ENCODE results near the gene GDPD4. TPM values are rescaled to one million over a fixed set of nuclear protein-coding genes. Genes with fewer than 3 reads are reported as not detected.

Gene GDPD4
- total RNA-seq, 1 experiment from 2014 or later = not detected

DNA sequence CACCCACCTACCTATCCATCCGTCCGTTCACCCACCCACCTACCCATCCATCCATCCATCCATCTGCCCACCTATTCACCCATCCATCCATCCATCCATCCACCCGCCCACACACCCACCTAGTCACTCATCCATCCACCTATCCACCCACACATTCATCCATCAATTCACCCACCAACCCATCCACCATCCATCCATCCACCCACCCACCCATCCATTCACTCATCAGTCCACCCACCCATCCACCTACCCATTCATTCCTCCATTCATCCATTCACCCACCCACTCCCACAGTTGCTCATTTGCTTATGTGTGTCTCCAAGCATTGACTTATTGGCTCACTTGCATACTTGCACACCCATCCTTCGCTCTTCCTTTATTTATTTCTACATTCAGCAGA, 123.3 kb downstream of the GDPD4 start:
- DNase-seq = no peak
- Histone ChIP-seq H3K27me3 (ENCODE audit: control insufficient read depth, insufficient read depth, low read length) (no peaks in the 10 kb centered on the region), H3K4me3 (ENCODE audit: insufficient read depth, low read depth, low read length) (no peak overlapping the region)

DNA sequence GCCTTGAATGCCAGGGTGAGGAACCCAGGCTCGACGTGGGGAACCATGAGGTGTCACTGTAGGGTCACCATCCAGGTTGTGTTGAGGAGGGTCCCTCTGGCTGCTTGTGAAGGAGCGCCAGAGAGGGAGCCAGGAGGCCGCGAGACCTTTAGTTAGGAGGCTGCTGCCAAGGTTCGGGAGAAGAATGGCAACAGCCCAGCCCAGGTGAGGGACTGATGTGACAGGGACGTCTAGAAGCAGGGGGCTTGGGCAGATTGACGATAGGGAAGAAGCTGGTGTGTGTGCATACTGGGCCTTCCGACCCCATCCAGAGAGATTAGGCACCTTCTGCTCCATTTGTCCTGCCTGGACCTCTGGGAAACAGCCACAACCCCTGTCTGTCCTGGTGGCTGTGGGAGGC, 124.5 kb downstream of the GDPD4 start:
- Histone ChIP-seq H3K36me3 (replicated peaks; ENCODE audit: control insufficient read depth, insufficient read depth, low read length) (no peaks in the 10 kb centered on the region), H3K27me3 (ENCODE audit: control insufficient read depth, insufficient read depth, low read length) (no peaks in the 10 kb centered on the region), H3K4me3 (ENCODE audit: insufficient read depth, low read depth, low read length) (no peak overlapping the region)
- no peak for DNase-seq

More for the DNA sequence above, 123.3 kb downstream of the GDPD4 start:
- H3K36me3 ChIP-seq (replicated peaks; ENCODE audit: control insufficient read depth, insufficient read depth, low read length) = no peaks in the 10 kb centered on the region

DNA sequence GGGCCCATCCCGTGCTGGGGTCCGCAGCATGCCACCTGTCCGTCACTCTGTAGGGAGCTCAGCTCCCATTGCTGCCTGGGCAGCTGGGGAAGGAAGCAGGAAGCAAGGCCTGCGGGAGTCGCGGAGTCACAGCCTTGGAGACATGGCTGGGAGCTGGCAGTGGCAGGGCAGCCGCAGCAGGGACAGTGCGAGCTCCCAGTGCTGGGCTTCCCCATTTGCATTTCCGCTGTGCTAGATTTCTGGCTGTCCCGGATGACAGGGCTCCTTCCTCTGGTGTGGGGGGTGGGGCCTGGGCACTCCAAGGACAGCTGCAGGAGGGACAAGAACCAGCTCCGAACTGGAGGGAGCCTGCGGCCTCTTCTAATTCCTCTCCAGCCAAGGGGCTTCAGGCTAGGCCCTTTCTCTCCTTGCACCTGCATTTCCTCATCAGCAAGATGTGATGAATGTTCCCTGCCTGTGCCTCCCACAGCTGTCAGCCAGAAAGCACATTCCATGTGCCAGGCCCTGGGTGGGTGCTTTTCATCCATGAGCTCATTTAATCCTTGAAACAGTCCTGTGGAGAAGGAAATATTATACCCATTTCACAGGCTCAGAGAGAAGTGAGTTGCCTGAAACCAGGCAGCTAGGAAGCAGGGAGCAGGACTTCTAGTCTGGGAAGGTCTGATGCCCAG, 125.5 kb downstream of the GDPD4 start:
- H3K27me3 ChIP-seq (ENCODE audit: control insufficient read depth, insufficient read depth, low read length) = no peaks in the 10 kb centered on the region
- no peak overlapping the region for H3K4me3 ChIP-seq (ENCODE audit: insufficient read depth, low read depth, low read length)
- DNase-seq = peak; percentile 90
- no peaks in the 10 kb centered on the region for H3K36me3 ChIP-seq (replicated peaks; ENCODE audit: control insufficient read depth, insufficient read depth, low read length)

DNA sequence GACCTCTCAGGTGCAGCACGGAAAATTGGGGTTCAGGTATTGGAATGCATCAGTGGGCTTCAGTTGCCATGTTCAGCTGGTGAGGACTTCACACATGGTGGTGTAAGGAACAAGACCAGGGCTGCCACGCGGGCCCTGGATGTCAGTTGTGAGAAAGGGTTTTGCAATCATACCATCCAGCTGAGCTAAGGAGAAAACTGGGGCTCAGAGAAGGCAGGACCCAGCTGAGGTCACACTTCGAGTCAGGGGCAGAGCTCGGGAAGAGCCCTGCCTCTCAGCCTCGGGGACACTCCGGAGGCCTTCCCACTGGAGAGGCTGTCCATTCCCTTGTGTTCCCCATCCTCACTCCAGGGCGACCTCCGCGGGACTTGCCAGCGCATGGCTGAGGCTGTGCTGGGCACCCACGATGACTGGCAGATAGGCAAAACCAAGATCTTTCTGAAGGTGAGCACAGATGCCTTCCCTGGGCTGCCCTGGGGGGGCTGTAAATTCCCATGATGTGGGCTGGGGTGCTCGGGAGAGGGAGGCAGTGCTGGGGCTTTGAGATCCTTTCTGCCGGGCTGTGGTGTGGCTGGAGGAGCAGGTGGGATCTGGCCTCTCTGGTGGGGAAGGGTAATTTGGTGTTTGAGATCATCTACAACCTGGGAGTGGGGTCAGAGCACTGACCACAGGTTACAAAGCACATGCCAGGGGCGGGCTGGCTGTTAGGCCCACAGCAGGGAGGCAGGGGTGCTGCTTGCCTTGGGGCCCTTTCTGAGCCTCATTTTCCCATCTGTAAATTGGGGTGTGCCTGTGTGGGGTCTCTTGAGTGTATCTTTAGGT, 126.3 kb downstream of the GDPD4 start:
- Histone ChIP-seq H3K27me3 (ENCODE audit: control insufficient read depth, insufficient read depth, low read length) (no peaks in the 10 kb centered on the region), H3K4me3 (ENCODE audit: insufficient read depth, low read depth, low read length) (no peak overlapping the region), H3K36me3 (replicated peaks; ENCODE audit: control insufficient read depth, insufficient read depth, low read length) (no peaks in the 10 kb centered on the region)
- peak; percentile 75 for DNase-seq

DNA sequence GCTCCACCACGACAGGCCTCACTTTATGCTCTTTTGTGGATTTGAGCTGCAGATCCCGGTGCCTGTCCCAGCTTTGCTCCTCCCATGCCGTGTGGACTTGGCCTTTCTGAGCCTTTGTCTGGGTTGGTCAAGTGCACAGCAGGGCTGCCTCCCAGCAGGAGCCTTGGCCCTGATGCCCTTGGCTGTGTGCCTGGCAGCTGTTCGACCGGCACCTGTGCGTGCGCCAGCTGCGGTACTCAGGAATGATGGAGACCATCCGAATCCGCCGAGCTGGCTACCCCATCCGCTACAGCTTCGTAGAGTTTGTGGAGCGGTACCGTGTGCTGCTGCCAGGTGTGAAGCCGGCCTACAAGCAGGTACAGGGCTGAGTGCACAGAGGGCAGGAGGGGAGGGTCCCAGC, 126.9 kb downstream of the GDPD4 start:
- Histone ChIP-seq H3K36me3 (replicated peaks; ENCODE audit: control insufficient read depth, insufficient read depth, low read length) (no peaks in the 10 kb centered on the region), H3K4me3 (ENCODE audit: insufficient read depth, low read depth, low read length) (no peak overlapping the region), H3K27me3 (ENCODE audit: control insufficient read depth, insufficient read depth, low read length) (no peaks in the 10 kb centered on the region)
- no peak for DNase-seq

DNA sequence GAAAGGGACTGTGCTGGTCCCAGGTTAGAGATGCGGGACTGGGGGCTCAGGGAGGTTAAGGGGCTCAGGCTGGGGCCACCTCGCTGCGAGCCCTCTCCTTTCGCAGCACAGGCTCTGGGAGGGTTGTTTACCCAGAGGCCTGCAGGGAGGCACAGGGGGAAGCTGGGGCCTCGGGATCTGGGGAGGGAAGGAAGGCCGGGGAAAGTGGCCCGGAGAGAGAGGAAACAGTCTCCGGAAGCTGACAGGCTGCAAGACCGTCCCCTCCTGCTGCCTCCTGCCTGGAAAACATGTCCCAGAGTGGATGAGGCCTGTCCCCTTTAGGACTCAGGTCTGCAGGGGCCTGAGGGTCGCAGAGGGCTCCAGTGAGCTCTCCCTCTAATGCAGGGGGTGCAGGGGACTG, 128.0 kb downstream of the GDPD4 start:
- Histone ChIP-seq H3K27me3 (ENCODE audit: control insufficient read depth, insufficient read depth, low read length) (no peaks in the 10 kb centered on the region), H3K4me3 (ENCODE audit: insufficient read depth, low read depth, low read length) (no peak overlapping the region), H3K36me3 (replicated peaks; ENCODE audit: control insufficient read depth, insufficient read depth, low read length) (no peaks in the 10 kb centered on the region)
- DNase-seq = no peak

DNA sequence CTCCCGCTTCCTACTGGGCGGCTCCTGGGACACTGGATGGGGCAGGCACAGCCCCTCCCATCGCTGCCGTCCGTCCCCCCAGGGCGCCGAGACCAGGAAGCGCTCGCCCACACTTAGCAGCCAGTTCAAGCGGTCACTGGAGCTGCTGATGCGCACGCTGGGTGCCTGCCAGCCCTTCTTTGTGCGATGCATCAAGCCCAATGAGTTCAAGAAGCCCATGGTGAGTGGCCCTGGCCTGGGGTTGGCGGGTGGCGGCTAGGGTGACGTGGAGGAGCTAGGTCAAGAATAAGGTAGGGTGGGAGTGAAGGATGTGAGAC, 128.9 kb downstream of the GDPD4 start:
- H3K27me3 ChIP-seq (ENCODE audit: control insufficient read depth, insufficient read depth, low read length) = no peaks in the 10 kb centered on the region
- DNase-seq = no peak

DNA sequence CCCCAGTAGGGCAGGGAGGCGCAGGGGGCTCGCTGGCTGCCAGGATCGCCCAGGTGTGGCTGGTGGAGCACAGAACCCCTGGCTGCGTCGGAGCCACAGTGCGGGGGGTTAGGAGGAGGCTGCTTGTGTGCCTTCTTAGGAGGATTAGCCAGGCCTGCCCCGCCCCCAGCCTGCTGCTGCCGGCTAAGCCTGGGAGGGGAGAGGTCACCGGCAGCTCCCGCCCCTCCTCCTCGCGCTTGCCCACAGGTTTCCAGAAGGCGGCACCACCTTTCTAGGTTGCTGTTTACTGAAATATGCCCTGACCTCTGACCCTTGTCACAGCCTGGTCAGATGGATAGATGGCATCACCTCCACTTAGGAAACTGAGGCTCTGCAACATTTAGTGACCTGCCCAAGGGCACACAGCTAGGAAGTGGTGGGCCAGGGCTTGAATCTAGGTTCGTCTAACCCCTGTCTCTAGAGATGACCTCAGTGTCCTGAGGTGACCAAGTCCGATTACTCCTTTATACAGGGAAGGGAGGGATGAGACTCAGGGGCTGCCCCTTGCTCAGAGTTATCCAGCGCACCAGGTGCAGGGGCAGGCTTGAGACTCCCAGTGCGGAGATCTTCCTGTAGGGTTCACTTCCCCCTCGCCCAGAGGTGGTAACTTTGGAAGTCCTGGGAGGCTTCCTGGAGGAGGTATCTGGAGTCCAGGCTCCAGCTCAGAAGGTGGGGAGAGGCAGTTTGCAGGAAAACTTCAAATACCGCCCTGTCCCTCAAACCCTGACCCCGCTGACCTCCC, 129.4 kb downstream of the GDPD4 start:
- H3K4me3 ChIP-seq (ENCODE audit: insufficient read depth, low read depth, low read length) = no peak overlapping the region
- DNase-seq = peak; percentile 97
- H3K36me3 ChIP-seq (replicated peaks; ENCODE audit: control insufficient read depth, insufficient read depth, low read length) = no peaks in the 10 kb centered on the region
- no peaks in the 10 kb centered on the region for H3K27me3 ChIP-seq (ENCODE audit: control insufficient read depth, insufficient read depth, low read length)

More for the DNA sequence above, 128.9 kb downstream of the GDPD4 start:
- no peak overlapping the region for H3K4me3 ChIP-seq (ENCODE audit: insufficient read depth, low read depth, low read length)
- H3K36me3 ChIP-seq (replicated peaks; ENCODE audit: control insufficient read depth, insufficient read depth, low read length) = no peaks in the 10 kb centered on the region

DNA sequence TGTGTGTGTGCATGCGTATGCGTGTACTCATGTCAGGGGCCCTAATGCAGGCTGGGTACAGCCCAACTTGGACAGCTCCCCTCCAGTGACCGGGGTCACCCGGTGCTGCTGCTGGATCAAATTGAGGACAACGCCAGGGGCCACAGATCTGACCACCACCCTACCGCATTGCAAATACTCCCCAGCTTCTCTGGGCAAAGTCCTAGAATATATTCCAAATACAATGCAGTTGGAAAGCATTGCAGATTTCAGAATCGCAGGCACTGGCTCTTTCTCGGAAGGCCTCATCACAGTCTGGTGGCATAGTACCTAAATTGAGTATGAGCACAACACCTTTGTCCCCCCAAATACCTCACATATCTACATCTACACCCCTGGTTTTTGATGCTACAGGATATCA, 130.2 kb downstream of the GDPD4 start:
- DNase-seq = no peak
- H3K36me3 ChIP-seq (replicated peaks; ENCODE audit: control insufficient read depth, insufficient read depth, low read length) = no peaks in the 10 kb centered on the region
- H3K4me3 ChIP-seq (ENCODE audit: insufficient read depth, low read depth, low read length) = no peak overlapping the region
- no peaks in the 10 kb centered on the region for H3K27me3 ChIP-seq (ENCODE audit: control insufficient read depth, insufficient read depth, low read length)

DNA sequence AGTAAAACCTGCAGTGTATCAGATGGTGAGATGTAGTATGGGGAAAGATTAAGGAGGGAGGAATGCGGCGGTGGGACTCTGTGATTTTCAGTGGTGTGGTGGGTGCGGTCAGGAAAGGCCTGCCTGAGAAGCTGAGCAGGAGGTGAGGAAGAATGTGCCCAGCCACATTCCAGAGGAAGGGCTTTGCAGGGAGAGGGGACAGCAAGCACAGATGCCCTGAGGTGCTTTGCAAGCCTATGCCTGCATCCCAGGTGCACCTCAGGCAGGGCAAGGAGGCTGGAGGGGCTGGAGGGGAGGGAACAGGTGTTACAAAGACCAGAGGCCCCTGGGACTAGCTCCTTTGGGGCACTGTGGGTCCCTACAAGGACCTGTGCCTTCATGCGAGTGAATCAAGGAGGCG, 131.4 kb downstream of the GDPD4 start:
- no peaks in the 10 kb centered on the region for H3K36me3 ChIP-seq (replicated peaks; ENCODE audit: control insufficient read depth, insufficient read depth, low read length)
- H3K4me3 ChIP-seq (ENCODE audit: insufficient read depth, low read depth, low read length) = no peak overlapping the region
- DNase-seq = peak; percentile 85
- H3K27me3 ChIP-seq (ENCODE audit: control insufficient read depth, insufficient read depth, low read length) = no peaks in the 10 kb centered on the region

DNA sequence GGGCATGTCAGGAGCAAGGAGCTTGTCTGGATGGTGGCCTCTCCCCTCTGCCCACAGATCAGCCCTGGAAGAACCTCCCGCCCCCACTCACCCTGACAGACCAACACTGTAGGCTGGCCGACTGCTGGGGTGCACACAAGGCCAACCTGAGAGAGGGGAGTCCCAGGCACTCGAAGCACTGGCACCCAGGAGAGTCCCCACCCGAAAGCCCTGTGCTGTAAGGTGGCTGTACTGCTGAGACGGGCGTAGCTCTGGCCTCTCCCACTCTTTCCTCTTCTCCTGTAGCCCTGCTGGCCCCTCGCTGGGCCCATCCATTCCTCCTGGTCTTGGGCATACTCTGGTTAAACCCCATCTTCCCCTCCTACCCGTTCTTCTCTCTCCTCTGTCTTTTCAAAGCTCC, 133.7 kb downstream of the GDPD4 start:
- no peak for DNase-seq
- H3K4me3 ChIP-seq (ENCODE audit: insufficient read depth, low read depth, low read length) = no peak overlapping the region
- no peaks in the 10 kb centered on the region for H3K27me3 ChIP-seq (ENCODE audit: control insufficient read depth, insufficient read depth, low read length)
- H3K36me3 ChIP-seq (replicated peaks; ENCODE audit: control insufficient read depth, insufficient read depth, low read length) = no peaks in the 10 kb centered on the region

DNA sequence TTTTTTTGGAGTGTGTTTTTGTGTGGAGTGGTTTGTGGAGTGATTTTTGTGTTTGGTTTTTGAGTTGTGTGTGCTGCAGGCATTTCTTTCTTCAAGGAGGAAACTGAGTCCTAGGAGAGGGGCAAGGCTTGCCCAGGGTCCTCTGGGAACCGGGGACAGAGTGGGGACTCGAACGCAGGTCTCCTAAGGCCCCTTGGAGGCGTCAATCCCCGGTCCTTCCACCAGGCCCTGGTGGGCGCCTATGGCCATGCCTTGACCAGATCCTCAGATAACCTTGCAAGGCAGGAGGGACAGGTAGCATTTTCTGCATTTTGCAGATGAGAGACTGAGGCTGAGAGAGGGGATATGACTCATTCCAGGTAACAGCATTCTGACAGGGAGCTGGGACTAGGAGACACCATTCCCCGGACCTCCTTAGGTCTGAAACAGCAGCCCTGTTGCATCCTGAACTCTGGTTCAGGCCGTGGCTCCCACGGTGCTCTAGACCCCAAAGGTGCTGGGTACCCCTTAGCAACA, 134.3 kb downstream of the GDPD4 start:
- no peak for DNase-seq
- Histone ChIP-seq H3K4me3 (ENCODE audit: insufficient read depth, low read depth, low read length) (no peak overlapping the region), H3K36me3 (replicated peaks; ENCODE audit: control insufficient read depth, insufficient read depth, low read length) (no peaks in the 10 kb centered on the region), H3K27me3 (ENCODE audit: control insufficient read depth, insufficient read depth, low read length) (no peaks in the 10 kb centered on the region)

Measured in H7 (cell line).